Neural cell (in vitro differentiated cells): ENCODE results near the gene CDR2. TPM values are rescaled to one million over a fixed set of nuclear protein-coding genes. Genes with fewer than 3 reads are reported as not detected.

Experiments used
- H2AFZ ChIP-seq: fragments of 200-600, 300-800 bp; sonication (generic), shearing (Covaris generic); 2 replicates; pipeline ENCODE4 v1.6.0; 2014; ENCODE audit warnings: low read depth, mild to moderate bottlenecking, antibody characterized with exemption, low read length, moderate library complexity
- H3F3A ChIP-seq: fragments of 200-600 bp; shearing (Covaris generic); 2 replicates; pipeline ENCODE4 v1.6.1; 2016; ENCODE audit warnings: mild to moderate bottlenecking, moderate library complexity, mixed read lengths, antibody characterized with exemption, low read length; ENCODE audit not compliant: insufficient read depth, poor library complexity, severe bottlenecking
- H3K27ac ChIP-seq: fragments of 200-600, 300-800 bp; sonication (generic), shearing (Covaris generic); 2 replicates; pipeline ENCODE4 v1.5.1; 2014; ENCODE audit warnings: mild to moderate bottlenecking, low read length, moderate library complexity
- H3K27me3 ChIP-seq: fragments of 300-800, 200-600 bp; sonication (generic), shearing (Covaris generic); 2 replicates; pipeline ENCODE4 v1.6.0; 2014; ENCODE audit warnings: mild to moderate bottlenecking, low read depth, low read length, moderate library complexity; ENCODE audit not compliant: insufficient read depth
- H3K36me3 ChIP-seq: fragments of 300-800, 200-600 bp; sonication (generic), shearing (Covaris generic); 2 replicates; pipeline ENCODE4 v1.5.1; 2014; ENCODE audit warnings: mild to moderate bottlenecking, antibody characterized with exemption, low read length, moderate library complexity; ENCODE audit not compliant: insufficient read depth
- H3K4me2 ChIP-seq: fragments of 300-800, 200-600 bp; sonication (generic), shearing (Covaris generic); 2 replicates; pipeline ENCODE4 v1.6.0; 2014; ENCODE audit warnings: mild to moderate bottlenecking, low read length
- H3K4me3 ChIP-seq: fragments of 300-800, 200-600 bp; sonication (generic), shearing (Covaris generic); 2 replicates; pipeline ENCODE4 v1.5.1; 2014; ENCODE audit warnings: mild to moderate bottlenecking, low read length, moderate library complexity
- H3K79me2 ChIP-seq: fragments of 200-600 bp; shearing (Covaris generic); replicated peaks from 2 replicates; pipeline ENCODE4 v1.6.0; 2014; ENCODE audit warnings: mild to moderate bottlenecking, low read length, moderate library complexity; ENCODE audit not compliant: insufficient read depth
- H3K9ac ChIP-seq: fragments of 300-800, 200-600 bp; sonication (generic), shearing (Covaris generic); 2 replicates; pipeline ENCODE4 v1.6.1; 2016; ENCODE audit warnings: mild to moderate bottlenecking, low read length, mixed read lengths
- H3K9me2 ChIP-seq: fragments of 200-600 bp; shearing (Covaris generic); 2 replicates; pipeline ENCODE4 v1.6.1; 2016; ENCODE audit warnings: mild to moderate bottlenecking, low read length, mixed read lengths; ENCODE audit not compliant: insufficient read depth
- H3K9me3 ChIP-seq: fragments of 200-600, 300-800 bp; sonication (generic), shearing (Covaris generic); 2 replicates; pipeline ENCODE4 v1.6.1; 2016; ENCODE audit warnings: mild to moderate bottlenecking, mixed run types, low read length, moderate library complexity, mixed read lengths
- H4K20me1 ChIP-seq: fragments of 200-600 bp; shearing (Covaris generic); 2 replicates; pipeline ENCODE4 v1.6.1; 2016; ENCODE audit warnings: mild to moderate bottlenecking, mixed run types; ENCODE audit not compliant: insufficient read depth
- EP300 ChIP-seq: fragments of 450-650 bp; conservative IDR thresholded peaks from 2 replicates; pipeline ENCODE4 v1.6.1; 2014; ENCODE audit warnings: antibody characterized with exemption, mild to moderate bottlenecking, moderate library complexity; ENCODE audit not compliant: poor library complexity, severe bottlenecking
- EZH2 ChIP-seq: fragments of 200-600, 300-800 bp; shearing (Covaris generic), sonication (generic); IDR thresholded peaks from 2 replicates; pipeline ENCODE4 v1.6.1; 2014; ENCODE audit warnings: antibody characterized with exemption, low read length, borderline replicate concordance, mild to moderate bottlenecking; ENCODE audit not compliant: insufficient read depth, poor library complexity, severe bottlenecking
- MXI1 ChIP-seq: fragments of 450-650 bp; conservative IDR thresholded peaks from 2 replicates; pipeline ENCODE4 v1.6.1; 2014; ENCODE audit warnings: antibody characterized with exemption, mild to moderate bottlenecking; ENCODE audit not compliant: poor library complexity, severe bottlenecking
- POLR2AphosphoS5 ChIP-seq: IDR thresholded peaks from 2 replicates; pipeline ENCODE4 v1.6.1; 2012
- RAD21 ChIP-seq: fragments of 450-650 bp; conservative IDR thresholded peaks from 2 replicates; pipeline ENCODE4 v1.6.1; 2014; ENCODE audit warnings: antibody characterized with exemption, mild to moderate bottlenecking, moderate library complexity
- SMC3 ChIP-seq: fragments of 450-650 bp; conservative IDR thresholded peaks from 2 replicates; pipeline ENCODE4 v1.6.1; 2014; ENCODE audit warnings: antibody characterized with exemption, mild to moderate bottlenecking, moderate library complexity; ENCODE audit not compliant: poor library complexity
- TAF1 ChIP-seq: IDR thresholded peaks from 2 replicates; pipeline ENCODE4 v1.6.1; 2012; ENCODE audit warnings: low read depth
- polyA plus RNA-seq: library from polyadenylated mRNA; depleted of rRNA; stranded (reverse); fragments of >200 nt; gene quantifications from 2 replicates; pipeline ENCODE4 v1.2.3, GENCODE V29; 2014
- TF ChIP-seq, protein P1 (sequence below): fragments of 450-650 bp; IDR thresholded peaks from 2 replicates; pipeline ENCODE4 v1.5.1; 2014; ENCODE audit warnings: antibody characterized with exemption, mild to moderate bottlenecking, moderate library complexity; ENCODE audit not compliant: poor library complexity, severe bottlenecking
- TF ChIP-seq, protein P2 (sequence below): IDR thresholded peaks from 2 replicates; pipeline ENCODE4 v1.6.1; 2012; ENCODE audit warnings: borderline replicate concordance

CDR2 gene
- polyA plus RNA-seq, 1 donor from 2014 or later = 17.8 TPM

DNA sequence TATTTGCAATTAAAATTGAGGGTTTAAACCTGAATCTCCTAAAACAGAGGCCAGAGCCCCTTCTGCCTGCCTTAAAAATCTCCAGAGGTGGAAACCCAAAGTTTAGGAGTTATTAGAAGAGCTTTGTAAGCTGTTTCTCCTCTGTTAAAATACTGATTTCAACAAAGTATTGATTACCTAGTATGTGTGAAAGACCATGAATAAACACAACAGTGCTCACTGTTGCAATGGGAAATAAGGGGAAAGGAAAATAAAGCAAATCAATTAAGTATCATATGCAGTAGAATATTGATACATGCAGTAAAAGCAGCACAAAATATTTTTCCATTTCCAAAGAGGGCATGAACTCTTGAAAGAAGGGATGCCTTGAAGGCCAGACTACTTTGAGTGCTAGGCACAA lies 14.7 kb downstream of the CDR2 start:
- H3K27ac ChIP-seq = no peak overlapping the region
- no peak overlapping the region for H3K4me3 ChIP-seq
- H4K20me1 ChIP-seq = no peaks in the 10 kb centered on the region
- H3F3A ChIP-seq = no peaks in the 10 kb centered on the region
- no peak overlapping the region for H2AFZ ChIP-seq
- H3K36me3 ChIP-seq = no peaks in the 10 kb centered on the region
- H3K9ac ChIP-seq = no peak overlapping the region
- H3K9me3 ChIP-seq = no peaks in the 10 kb centered on the region
- H3K4me2 ChIP-seq = no peak overlapping the region
- H3K9me2 ChIP-seq = no peaks in the 10 kb centered on the region
- H3K27me3 ChIP-seq = no peaks in the 10 kb centered on the region
- TF ChIP-seq EZH2 (no peak), SMC3 (no peak), EP300 (no peak), RAD21 (no peak), TAF1 (no peak), MXI1 (no peak), POLR2AphosphoS5 (no peak)
- TF ChIP-seq, protein P1, sequence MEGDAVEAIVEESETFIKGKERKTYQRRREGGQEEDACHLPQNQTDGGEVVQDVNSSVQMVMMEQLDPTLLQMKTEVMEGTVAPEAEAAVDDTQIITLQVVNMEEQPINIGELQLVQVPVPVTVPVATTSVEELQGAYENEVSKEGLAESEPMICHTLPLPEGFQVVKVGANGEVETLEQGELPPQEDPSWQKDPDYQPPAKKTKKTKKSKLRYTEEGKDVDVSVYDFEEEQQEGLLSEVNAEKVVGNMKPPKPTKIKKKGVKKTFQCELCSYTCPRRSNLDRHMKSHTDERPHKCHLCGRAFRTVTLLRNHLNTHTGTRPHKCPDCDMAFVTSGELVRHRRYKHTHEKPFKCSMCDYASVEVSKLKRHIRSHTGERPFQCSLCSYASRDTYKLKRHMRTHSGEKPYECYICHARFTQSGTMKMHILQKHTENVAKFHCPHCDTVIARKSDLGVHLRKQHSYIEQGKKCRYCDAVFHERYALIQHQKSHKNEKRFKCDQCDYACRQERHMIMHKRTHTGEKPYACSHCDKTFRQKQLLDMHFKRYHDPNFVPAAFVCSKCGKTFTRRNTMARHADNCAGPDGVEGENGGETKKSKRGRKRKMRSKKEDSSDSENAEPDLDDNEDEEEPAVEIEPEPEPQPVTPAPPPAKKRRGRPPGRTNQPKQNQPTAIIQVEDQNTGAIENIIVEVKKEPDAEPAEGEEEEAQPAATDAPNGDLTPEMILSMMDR = no peak
- TF ChIP-seq, protein P2, sequence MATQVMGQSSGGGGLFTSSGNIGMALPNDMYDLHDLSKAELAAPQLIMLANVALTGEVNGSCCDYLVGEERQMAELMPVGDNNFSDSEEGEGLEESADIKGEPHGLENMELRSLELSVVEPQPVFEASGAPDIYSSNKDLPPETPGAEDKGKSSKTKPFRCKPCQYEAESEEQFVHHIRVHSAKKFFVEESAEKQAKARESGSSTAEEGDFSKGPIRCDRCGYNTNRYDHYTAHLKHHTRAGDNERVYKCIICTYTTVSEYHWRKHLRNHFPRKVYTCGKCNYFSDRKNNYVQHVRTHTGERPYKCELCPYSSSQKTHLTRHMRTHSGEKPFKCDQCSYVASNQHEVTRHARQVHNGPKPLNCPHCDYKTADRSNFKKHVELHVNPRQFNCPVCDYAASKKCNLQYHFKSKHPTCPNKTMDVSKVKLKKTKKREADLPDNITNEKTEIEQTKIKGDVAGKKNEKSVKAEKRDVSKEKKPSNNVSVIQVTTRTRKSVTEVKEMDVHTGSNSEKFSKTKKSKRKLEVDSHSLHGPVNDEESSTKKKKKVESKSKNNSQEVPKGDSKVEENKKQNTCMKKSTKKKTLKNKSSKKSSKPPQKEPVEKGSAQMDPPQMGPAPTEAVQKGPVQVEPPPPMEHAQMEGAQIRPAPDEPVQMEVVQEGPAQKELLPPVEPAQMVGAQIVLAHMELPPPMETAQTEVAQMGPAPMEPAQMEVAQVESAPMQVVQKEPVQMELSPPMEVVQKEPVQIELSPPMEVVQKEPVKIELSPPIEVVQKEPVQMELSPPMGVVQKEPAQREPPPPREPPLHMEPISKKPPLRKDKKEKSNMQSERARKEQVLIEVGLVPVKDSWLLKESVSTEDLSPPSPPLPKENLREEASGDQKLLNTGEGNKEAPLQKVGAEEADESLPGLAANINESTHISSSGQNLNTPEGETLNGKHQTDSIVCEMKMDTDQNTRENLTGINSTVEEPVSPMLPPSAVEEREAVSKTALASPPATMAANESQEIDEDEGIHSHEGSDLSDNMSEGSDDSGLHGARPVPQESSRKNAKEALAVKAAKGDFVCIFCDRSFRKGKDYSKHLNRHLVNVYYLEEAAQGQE = no peak
- H3K79me2 ChIP-seq = no peaks in the 10 kb centered on the region

DNA sequence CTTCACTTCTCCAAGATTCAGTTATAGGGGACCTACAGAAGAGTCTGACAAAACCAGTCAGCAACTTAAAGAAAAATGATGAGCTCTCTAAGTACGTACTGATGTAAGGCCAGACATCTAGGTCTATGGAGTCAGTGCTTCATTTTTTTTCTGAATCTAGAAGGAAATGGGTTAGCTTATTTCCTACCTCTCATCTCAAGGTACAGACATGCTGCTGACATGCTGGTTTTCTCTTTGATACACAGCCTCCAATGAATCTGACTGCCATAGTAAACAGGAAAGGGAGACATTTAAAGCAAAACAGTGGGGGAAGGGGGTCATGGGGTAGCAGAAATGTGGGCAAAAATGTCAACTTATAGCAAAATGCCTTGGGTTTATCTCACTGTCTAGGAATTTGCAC lies 16.4 kb downstream of the CDR2 start:
- no peak overlapping the region for H3K4me3 ChIP-seq
- TF ChIP-seq MXI1 (no peak), RAD21 (no peak)
- TF ChIP-seq, protein P2 = no peak
- H3K27ac ChIP-seq = no peak overlapping the region
- H3K36me3 ChIP-seq = no peaks in the 10 kb centered on the region
- H3K9me2 ChIP-seq = no peaks in the 10 kb centered on the region
- H3K9ac ChIP-seq = no peak overlapping the region
- H3K27me3 ChIP-seq = no peaks in the 10 kb centered on the region
- no peak overlapping the region for H3K4me2 ChIP-seq
- H4K20me1 ChIP-seq = no peaks in the 10 kb centered on the region
- no peaks in the 10 kb centered on the region for H3K9me3 ChIP-seq
- no peak overlapping the region for H2AFZ ChIP-seq
- H3F3A ChIP-seq = no peaks in the 10 kb centered on the region
- H3K79me2 ChIP-seq = no peaks in the 10 kb centered on the region
